ENCODE data around the gene RDX.

DNA sequence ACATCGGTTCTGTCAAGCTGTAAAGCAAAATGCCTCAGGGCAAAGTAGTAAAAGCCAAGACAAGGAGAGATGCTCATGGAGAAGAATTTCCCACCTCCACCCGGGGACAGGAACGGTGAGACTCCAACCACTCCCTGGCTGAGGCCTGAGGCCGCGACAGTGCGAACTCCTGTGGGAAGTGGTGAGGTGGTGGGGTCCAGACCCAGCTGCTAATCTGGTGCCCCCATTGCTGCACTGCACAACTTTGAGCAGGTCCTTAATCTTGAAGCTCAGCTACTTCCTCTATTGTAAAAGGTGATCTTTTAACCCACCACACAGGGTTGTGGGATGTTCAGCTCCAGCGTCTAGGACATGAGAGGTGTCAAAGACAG, 119.3 kb downstream of the RDX start:
- TF ChIP-seq, protein P1, sequence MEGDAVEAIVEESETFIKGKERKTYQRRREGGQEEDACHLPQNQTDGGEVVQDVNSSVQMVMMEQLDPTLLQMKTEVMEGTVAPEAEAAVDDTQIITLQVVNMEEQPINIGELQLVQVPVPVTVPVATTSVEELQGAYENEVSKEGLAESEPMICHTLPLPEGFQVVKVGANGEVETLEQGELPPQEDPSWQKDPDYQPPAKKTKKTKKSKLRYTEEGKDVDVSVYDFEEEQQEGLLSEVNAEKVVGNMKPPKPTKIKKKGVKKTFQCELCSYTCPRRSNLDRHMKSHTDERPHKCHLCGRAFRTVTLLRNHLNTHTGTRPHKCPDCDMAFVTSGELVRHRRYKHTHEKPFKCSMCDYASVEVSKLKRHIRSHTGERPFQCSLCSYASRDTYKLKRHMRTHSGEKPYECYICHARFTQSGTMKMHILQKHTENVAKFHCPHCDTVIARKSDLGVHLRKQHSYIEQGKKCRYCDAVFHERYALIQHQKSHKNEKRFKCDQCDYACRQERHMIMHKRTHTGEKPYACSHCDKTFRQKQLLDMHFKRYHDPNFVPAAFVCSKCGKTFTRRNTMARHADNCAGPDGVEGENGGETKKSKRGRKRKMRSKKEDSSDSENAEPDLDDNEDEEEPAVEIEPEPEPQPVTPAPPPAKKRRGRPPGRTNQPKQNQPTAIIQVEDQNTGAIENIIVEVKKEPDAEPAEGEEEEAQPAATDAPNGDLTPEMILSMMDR (conservative IDR thresholded peaks at IDR 0.05 in 1 of 2, IDR thresholded peaks at IDR 0.05 in 1 of 2; ENCODE audit: low read depth in 1 of 2, low read length in 2 of 2): no peak
- no peak for TF ChIP-seq EZH2 (IDR thresholded peaks at IDR 0.05; ENCODE audit: low read length, missing control alignments)

All from fibroblast of lung (primary cell).